DOHH2 (cell line): ENCODE data around the gene ELOVL2.

ENCODE experiments used
- EZH2phosphoT487 ChIP-seq: fragments of 200-600 bp; sonication (generic); IDR thresholded peaks from 2 replicates; pipeline ENCODE4 v1.6.1; 2017; ENCODE audit warnings: borderline replicate concordance, mild to moderate bottlenecking, antibody characterized with exemption, low read length, moderate library complexity, mixed read lengths
- TF ChIP-seq, protein P1 (sequence below): fragments of 200-600 bp; sonication (generic); IDR thresholded peaks from one replicate; pipeline ENCODE4 v1.5.1; 2014; ENCODE audit warnings: antibody characterized with exemption, mild to moderate bottlenecking, low read depth, low read length; ENCODE audit not compliant: poor library complexity, severe bottlenecking

DNA sequence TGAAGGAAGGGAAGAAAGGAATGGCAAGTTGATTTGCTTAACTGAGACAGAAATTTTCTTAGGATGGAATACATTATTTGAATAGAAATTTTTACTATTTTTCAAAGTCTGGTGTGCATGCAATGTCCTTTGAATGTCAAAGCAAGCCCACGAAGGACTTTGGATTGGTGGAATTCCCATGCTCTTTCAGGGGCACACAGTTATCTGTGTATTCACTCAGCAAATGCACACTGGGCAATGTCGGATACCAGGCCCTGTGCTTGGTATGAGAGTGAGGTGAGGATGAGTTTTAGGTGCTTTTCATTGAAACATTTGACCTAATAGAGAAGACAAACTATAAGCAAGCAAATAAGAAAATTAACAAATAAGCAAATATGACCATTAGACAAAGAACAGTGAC, 83.9 kb downstream of the ELOVL2 start:
- TF ChIP-seq, protein P1, sequence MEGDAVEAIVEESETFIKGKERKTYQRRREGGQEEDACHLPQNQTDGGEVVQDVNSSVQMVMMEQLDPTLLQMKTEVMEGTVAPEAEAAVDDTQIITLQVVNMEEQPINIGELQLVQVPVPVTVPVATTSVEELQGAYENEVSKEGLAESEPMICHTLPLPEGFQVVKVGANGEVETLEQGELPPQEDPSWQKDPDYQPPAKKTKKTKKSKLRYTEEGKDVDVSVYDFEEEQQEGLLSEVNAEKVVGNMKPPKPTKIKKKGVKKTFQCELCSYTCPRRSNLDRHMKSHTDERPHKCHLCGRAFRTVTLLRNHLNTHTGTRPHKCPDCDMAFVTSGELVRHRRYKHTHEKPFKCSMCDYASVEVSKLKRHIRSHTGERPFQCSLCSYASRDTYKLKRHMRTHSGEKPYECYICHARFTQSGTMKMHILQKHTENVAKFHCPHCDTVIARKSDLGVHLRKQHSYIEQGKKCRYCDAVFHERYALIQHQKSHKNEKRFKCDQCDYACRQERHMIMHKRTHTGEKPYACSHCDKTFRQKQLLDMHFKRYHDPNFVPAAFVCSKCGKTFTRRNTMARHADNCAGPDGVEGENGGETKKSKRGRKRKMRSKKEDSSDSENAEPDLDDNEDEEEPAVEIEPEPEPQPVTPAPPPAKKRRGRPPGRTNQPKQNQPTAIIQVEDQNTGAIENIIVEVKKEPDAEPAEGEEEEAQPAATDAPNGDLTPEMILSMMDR = no peak
- TF ChIP-seq EZH2phosphoT487 = no peak
